Measurements from ENCODE around the gene AMOTL1. TPM values are rescaled to one million over a fixed set of nuclear protein-coding genes. Genes with fewer than 3 reads are reported as not detected.

Gene AMOTL1
- total and polyA plus RNA-seq, 3 experiments from 2014 or later, result 0.12 to 0.78 (median 0.50) TPM

GRCh38 chr11:94830722-94831510, 62.8 kb downstream of the AMOTL1 start:
- Histone ChIP-seq H3K27ac (ENCODE audit: low read depth, low read length) (no peak overlapping the region), H3K27me3 (ENCODE audit: insufficient read depth, low read length, poor library complexity, severe bottlenecking) (peaks cover 4% of the 10 kb centered on the region), H3K4me1 (ENCODE audit: insufficient read depth, low read length) (no peaks in the 10 kb centered on the region), H3K9me3 (ENCODE audit: low read length) (no peaks in the 10 kb centered on the region), H3K36me3 (ENCODE audit: insufficient read depth, low read length) (no peaks in the 10 kb centered on the region), H3K4me3 (ENCODE audit: low read length) (no peak overlapping the region)
- no peaks in the 10 kb centered on the region for H3K9me3 Mint-ChIP-seq
- H3K27me3 Mint-ChIP-seq, result peaks cover 7 to 36% of the 10 kb centered on the region in 2 donors
- no peak overlapping the region for H3K4me3 Mint-ChIP-seq
- H3K36me3 Mint-ChIP-seq, result no peaks in the 10 kb centered on the region
- CTCF ChIA-PET, result no interaction called here
- H3K4me1 Mint-ChIP-seq, result no peaks in the 10 kb centered on the region
- no peak for DNase-seq
- H3K27ac Mint-ChIP-seq, result peak overlapping the region in 1 of 8 donors; percentile 25
- POLR2A ChIA-PET, result no interaction called here

- Mint-ChIP-seq H3K36me3 (no peaks in the 10 kb centered on the region), H3K9me3 (no peaks in the 10 kb centered on the region), H3K27me3 (peaks cover 7 to 36% of the 10 kb centered on the region in 2 donors), H3K27ac (peak overlapping the region in 1 of 8 donors; percentile 25), H3K4me3 (no peak overlapping the region), H3K4me1 (no peaks in the 10 kb centered on the region)
- Histone ChIP-seq H3K9me3 (ENCODE audit: low read length) (no peaks in the 10 kb centered on the region), H3K36me3 (ENCODE audit: insufficient read depth, low read length) (no peaks in the 10 kb centered on the region), H3K27me3 (ENCODE audit: insufficient read depth, low read length, poor library complexity, severe bottlenecking) (peaks cover 4% of the 10 kb centered on the region), H3K27ac (ENCODE audit: low read depth, low read length) (no peak overlapping the region), H3K4me3 (ENCODE audit: low read length) (no peak overlapping the region), H3K4me1 (ENCODE audit: insufficient read depth, low read length) (no peaks in the 10 kb centered on the region)
- ChIA-PET CTCF (no interaction called here), POLR2A (no interaction called here)
- DNase-seq, result no peak
Observed at GRCh38 chr11:94831529-94831928, 63.4 kb downstream of the AMOTL1 start.

- no peak for DNase-seq
- Histone ChIP-seq H3K9me3 (ENCODE audit: low read length) (no peaks in the 10 kb centered on the region), H3K27me3 (ENCODE audit: insufficient read depth, low read length, poor library complexity, severe bottlenecking) (peaks cover 4% of the 10 kb centered on the region), H3K4me1 (ENCODE audit: insufficient read depth, low read length) (no peaks in the 10 kb centered on the region), H3K27ac (ENCODE audit: low read depth, low read length) (no peak overlapping the region), H3K36me3 (ENCODE audit: insufficient read depth, low read length) (no peaks in the 10 kb centered on the region), H3K4me3 (ENCODE audit: low read length) (no peak overlapping the region)
- ChIA-PET POLR2A (no interaction called here), CTCF (no interaction called here)
- no peak overlapping the region for H3K4me3 Mint-ChIP-seq
- H3K36me3 Mint-ChIP-seq, result no peaks in the 10 kb centered on the region
- H3K27ac Mint-ChIP-seq, result no peak overlapping the region
- no peaks in the 10 kb centered on the region for H3K9me3 Mint-ChIP-seq
- peaks cover 7 to 36% of the 10 kb centered on the region in 2 donors for H3K27me3 Mint-ChIP-seq
- no peaks in the 10 kb centered on the region for H3K4me1 Mint-ChIP-seq
Observed at GRCh38 chr11:94832604-94833235, 64.6 kb downstream of the AMOTL1 start.

- Histone ChIP-seq H3K9me3 (ENCODE audit: low read length) (no peaks in the 10 kb centered on the region), H3K36me3 (ENCODE audit: insufficient read depth, low read length) (no peaks in the 10 kb centered on the region), H3K27ac (ENCODE audit: low read depth, low read length) (no peak overlapping the region), H3K27me3 (ENCODE audit: insufficient read depth, low read length, poor library complexity, severe bottlenecking) (peaks cover 4% of the 10 kb centered on the region), H3K4me3 (ENCODE audit: low read length) (no peak overlapping the region), H3K4me1 (ENCODE audit: insufficient read depth, low read length) (no peaks in the 10 kb centered on the region)
- Mint-ChIP-seq H3K9me3 (no peaks in the 10 kb centered on the region), H3K4me1 (no peaks in the 10 kb centered on the region), H3K4me3 (no peak overlapping the region), H3K27ac (no peak overlapping the region), H3K36me3 (no peaks in the 10 kb centered on the region), H3K27me3 (peaks cover 3 to 28% of the 10 kb centered on the region in 2 donors)
- CTCF ChIA-PET, result no interaction called here
- POLR2A ChIA-PET, result no interaction called here
- DNase-seq, result no peak
Observed at GRCh38 chr11:94834911-94835593, 66.9 kb downstream of the AMOTL1 start.

- peaks cover 3 to 24% of the 10 kb centered on the region in 2 donors for H3K27me3 Mint-ChIP-seq
- CTCF ChIA-PET, result no interaction called here
- no peak for DNase-seq
- no peak overlapping the region for H3K27ac Mint-ChIP-seq
- POLR2A ChIA-PET, result no interaction called here
- Histone ChIP-seq H3K36me3 (ENCODE audit: insufficient read depth, low read length) (no peaks in the 10 kb centered on the region), H3K9me3 (ENCODE audit: low read length) (no peaks in the 10 kb centered on the region), H3K4me1 (ENCODE audit: insufficient read depth, low read length) (no peaks in the 10 kb centered on the region), H3K27ac (ENCODE audit: low read depth, low read length) (no peak overlapping the region), H3K4me3 (ENCODE audit: low read length) (no peak overlapping the region), H3K27me3 (ENCODE audit: insufficient read depth, low read length, poor library complexity, severe bottlenecking) (peaks cover 4% of the 10 kb centered on the region)
- no peaks in the 10 kb centered on the region for H3K4me1 Mint-ChIP-seq
- no peaks in the 10 kb centered on the region for H3K9me3 Mint-ChIP-seq
- no peaks in the 10 kb centered on the region for H3K36me3 Mint-ChIP-seq
- no peak overlapping the region for H3K4me3 Mint-ChIP-seq
Observed at GRCh38 chr11:94835594-94835927, 67.4 kb downstream of the AMOTL1 start.

- Histone ChIP-seq H3K27ac (ENCODE audit: low read depth, low read length) (no peak overlapping the region), H3K4me1 (ENCODE audit: insufficient read depth, low read length) (no peaks in the 10 kb centered on the region), H3K4me3 (ENCODE audit: low read length) (no peak overlapping the region), H3K36me3 (ENCODE audit: insufficient read depth, low read length) (no peaks in the 10 kb centered on the region), H3K9me3 (ENCODE audit: low read length) (no peaks in the 10 kb centered on the region), H3K27me3 (ENCODE audit: insufficient read depth, low read length, poor library complexity, severe bottlenecking) (no peaks in the 10 kb centered on the region)
- no peak for DNase-seq
- Mint-ChIP-seq H3K4me3 (no peak overlapping the region), H3K4me1 (no peaks in the 10 kb centered on the region), H3K9me3 (no peaks in the 10 kb centered on the region), H3K36me3 (no peaks in the 10 kb centered on the region), H3K27ac (no peak overlapping the region), H3K27me3 (peaks cover 5 to 21% of the 10 kb centered on the region in 2 donors)
- ChIA-PET POLR2A (no interaction called here), CTCF (no interaction called here)
Observed at GRCh38 chr11:94837317-94837716, 69.2 kb downstream of the AMOTL1 start.

GRCh38 chr11:94838027-94838731, 70.0 kb downstream of the AMOTL1 start:
- no peak for DNase-seq
- H3K27me3 ChIP-seq (ENCODE audit: insufficient read depth, low read length, poor library complexity, severe bottlenecking), result no peaks in the 10 kb centered on the region
- no peaks in the 10 kb centered on the region for H3K4me1 ChIP-seq (ENCODE audit: insufficient read depth, low read length)
- peaks cover 1 to 23% of the 10 kb centered on the region in 2 donors for H3K27me3 Mint-ChIP-seq
- H3K36me3 Mint-ChIP-seq, result no peaks in the 10 kb centered on the region
- H3K4me3 ChIP-seq (ENCODE audit: low read length), result no peak overlapping the region
- no peaks in the 10 kb centered on the region for H3K9me3 Mint-ChIP-seq
- ChIA-PET CTCF (no interaction called here), POLR2A (no interaction called here)
- no peaks in the 10 kb centered on the region for H3K36me3 ChIP-seq (ENCODE audit: insufficient read depth, low read length)
- no peak overlapping the region for H3K27ac ChIP-seq (ENCODE audit: low read depth, low read length)
- no peak overlapping the region for H3K27ac Mint-ChIP-seq
- no peaks in the 10 kb centered on the region for H3K4me1 Mint-ChIP-seq
- no peaks in the 10 kb centered on the region for H3K9me3 ChIP-seq (ENCODE audit: low read length)
- no peak overlapping the region for H3K4me3 Mint-ChIP-seq

- no peak overlapping the region for H3K4me3 ChIP-seq (ENCODE audit: low read length)
- no peak for DNase-seq
- H3K27ac Mint-ChIP-seq, result no peak overlapping the region
- no peak overlapping the region for H3K27ac ChIP-seq (ENCODE audit: low read depth, low read length)
- no peaks in the 10 kb centered on the region for H3K27me3 ChIP-seq (ENCODE audit: insufficient read depth, low read length, poor library complexity, severe bottlenecking)
- no peaks in the 10 kb centered on the region for H3K4me1 Mint-ChIP-seq
- H3K27me3 Mint-ChIP-seq, result peaks cover 4 to 18% of the 10 kb centered on the region in 2 donors
- ChIA-PET CTCF (no interaction called here), POLR2A (no interaction called here)
- H3K4me3 Mint-ChIP-seq, result no peak overlapping the region
- H3K36me3 Mint-ChIP-seq, result no peaks in the 10 kb centered on the region
- no peaks in the 10 kb centered on the region for H3K9me3 ChIP-seq (ENCODE audit: low read length)
- no peaks in the 10 kb centered on the region for H3K36me3 ChIP-seq (ENCODE audit: insufficient read depth, low read length)
- H3K9me3 Mint-ChIP-seq, result no peaks in the 10 kb centered on the region
- no peaks in the 10 kb centered on the region for H3K4me1 ChIP-seq (ENCODE audit: insufficient read depth, low read length)
Observed at GRCh38 chr11:94840209-94840608, 72.1 kb downstream of the AMOTL1 start.
